OCI-LY1 (cell line): ENCODE measurements around the gene CASQ2.

Source experiments
- H2AFZ ChIP-seq: fragments of 200-600 bp; sonication (generic), shearing (Covaris generic); 2 replicates; pipeline ENCODE4 v1.6.0; 2014; ENCODE audit warnings: antibody characterized with exemption, mild to moderate bottlenecking, low read length
- H3F3A ChIP-seq: fragments of 200-600 bp; sonication (generic), shearing (Covaris generic); 2 replicates; pipeline ENCODE4 v1.6.0; 2014; ENCODE audit warnings: mild to moderate bottlenecking, antibody characterized with exemption, low read length, moderate library complexity; ENCODE audit not compliant: insufficient read depth
- H3K27ac ChIP-seq: fragments of 200-600 bp; sonication (generic); 2 replicates; pipeline ENCODE4 v1.5.1; 2014; ENCODE audit warnings: low read length, mixed run types, mild to moderate bottlenecking, low read depth; ENCODE audit not compliant: poor library complexity, severe bottlenecking
- H3K27me3 ChIP-seq: fragments of 200-600 bp; sonication (generic); 2 replicates; pipeline ENCODE4 v1.6.0; 2014; ENCODE audit warnings: antibody characterized with exemption, mild to moderate bottlenecking, low read length, moderate library complexity; ENCODE audit not compliant: insufficient read depth
- H3K36me3 ChIP-seq: fragments of 200-600 bp; sonication (generic); 2 replicates; pipeline ENCODE4 v1.6.1; 2014; ENCODE audit warnings: mild to moderate bottlenecking, antibody characterized with exemption, low read length, moderate library complexity, mixed read lengths; ENCODE audit not compliant: insufficient read depth
- H3K4me1 ChIP-seq: fragments of 200-600 bp; sonication (generic); 2 replicates; pipeline ENCODE4 v1.5.1; 2014; ENCODE audit warnings: mild to moderate bottlenecking, low read length, moderate library complexity; ENCODE audit not compliant: insufficient read depth, severe bottlenecking
- H3K4me2 ChIP-seq: fragments of 200-600 bp; sonication (generic), shearing (Covaris generic); 2 replicates; pipeline ENCODE4 v1.6.1; 2014; ENCODE audit warnings: low read length
- H3K4me3 ChIP-seq: fragments of 200-600 bp; sonication (generic); 2 replicates; pipeline ENCODE4 v1.5.1; 2014; ENCODE audit warnings: low read length, low read depth, mild to moderate bottlenecking, mixed read lengths; ENCODE audit not compliant: poor library complexity, severe bottlenecking
- H3K79me2 ChIP-seq: fragments of 200-600 bp; shearing (Covaris generic); 2 replicates; pipeline ENCODE4 v1.6.1; 2016; ENCODE audit warnings: mixed run types, low read length, mixed read lengths; ENCODE audit not compliant: insufficient read depth
- H3K9ac ChIP-seq: fragments of 200-600 bp; sonication (generic), shearing (Covaris generic); 2 replicates; pipeline ENCODE4 v1.6.1; 2014; ENCODE audit warnings: mild to moderate bottlenecking, low read length, mixed read lengths
- H3K9me2 ChIP-seq: fragments of 200-600 bp; sonication (generic), shearing (Covaris generic); 2 replicates; pipeline ENCODE4 v1.6.1; 2014; ENCODE audit warnings: low read depth, mild to moderate bottlenecking, low read length, mixed read lengths
- H3K9me3 ChIP-seq: fragments of 200-600 bp; shearing (Covaris generic); 2 replicates; pipeline ENCODE4 v1.6.1; 2014; ENCODE audit warnings: low read length, mixed read lengths
- H4K20me1 ChIP-seq: fragments of 200-600 bp; sonication (generic), shearing (Covaris generic); 2 replicates; pipeline ENCODE4 v1.6.0; 2016; ENCODE audit warnings: mild to moderate bottlenecking, low read length; ENCODE audit not compliant: insufficient read depth
- CTCF ChIP-seq: fragments of 200-600 bp; sonication (generic), shearing (Covaris generic); IDR thresholded peaks from 2 replicates; pipeline ENCODE4 v1.5.1; 2017; ENCODE audit warnings: mild to moderate bottlenecking, antibody characterized with exemption, low read length, moderate library complexity, mixed read lengths
- EZH2 ChIP-seq: fragments of 200-600 bp; sonication (generic), shearing (Covaris generic); IDR thresholded peaks from 2 replicates; pipeline ENCODE4 v1.8.0; 2017; ENCODE audit warnings: borderline replicate concordance, mixed run types, mild to moderate bottlenecking, antibody characterized with exemption, low read length, moderate library complexity, mixed read lengths

CASQ2 gene

GRCh38 chr1:115755456-115756370 is 12.8 kb downstream of the CASQ2 start:
- H4K20me1 ChIP-seq: no peaks in the 10 kb centered on the region
- TF ChIP-seq CTCF (no peak), EZH2 (no peak)
- H3K4me2 ChIP-seq: no peak overlapping the region
- no peaks in the 10 kb centered on the region for H3K9me3 ChIP-seq
- no peak overlapping the region for H2AFZ ChIP-seq
- no peaks in the 10 kb centered on the region for H3F3A ChIP-seq
- no peaks in the 10 kb centered on the region for H3K9me2 ChIP-seq
- no peak overlapping the region for H3K9ac ChIP-seq
- H3K4me3 ChIP-seq: no peak overlapping the region
- H3K4me1 ChIP-seq: no peaks in the 10 kb centered on the region
- no peaks in the 10 kb centered on the region for H3K36me3 ChIP-seq
- no peaks in the 10 kb centered on the region for H3K79me2 ChIP-seq
- no peak overlapping the region for H3K27ac ChIP-seq
- no peaks in the 10 kb centered on the region for H3K27me3 ChIP-seq

- no peak overlapping the region for H2AFZ ChIP-seq
Measured at GRCh38 chr1:115753830-115754229, 14.7 kb downstream of the CASQ2 start.

GRCh38 chr1:115753361-115753760 is 15.2 kb downstream of the CASQ2 start:
- Histone ChIP-seq H3K36me3 (no peaks in the 10 kb centered on the region), H3K9me3 (no peaks in the 10 kb centered on the region), H3K27me3 (no peaks in the 10 kb centered on the region), H3K4me3 (no peak overlapping the region), H3K9ac (no peak overlapping the region), H3K9me2 (no peaks in the 10 kb centered on the region), H3K79me2 (no peaks in the 10 kb centered on the region), H3K27ac (no peak overlapping the region), H4K20me1 (no peaks in the 10 kb centered on the region), H3K4me1 (no peaks in the 10 kb centered on the region), H2AFZ (no peak overlapping the region), H3K4me2 (no peak overlapping the region), H3F3A (no peaks in the 10 kb centered on the region)
- TF ChIP-seq CTCF (no peak), EZH2 (no peak)

More at GRCh38 chr1:115753830-115754229, 14.7 kb downstream of the CASQ2 start:
- TF ChIP-seq CTCF: no peak
- TF ChIP-seq EZH2: no peak
- Histone ChIP-seq H3K27me3 (no peaks in the 10 kb centered on the region), H3K9me3 (no peaks in the 10 kb centered on the region), H3K4me2 (no peak overlapping the region), H3K36me3 (no peaks in the 10 kb centered on the region), H3K4me1 (no peaks in the 10 kb centered on the region), H3K9ac (no peak overlapping the region), H4K20me1 (no peaks in the 10 kb centered on the region), H3K27ac (no peak overlapping the region), H3F3A (no peaks in the 10 kb centered on the region), H3K4me3 (no peak overlapping the region), H3K79me2 (no peaks in the 10 kb centered on the region), H3K9me2 (no peaks in the 10 kb centered on the region)
